ENCODE measurements around the gene CCR1.
"Not testable (repeated sequence)": the region's sequence is repeated elsewhere in the genome, so short reads cannot be mapped to it uniquely, and the experiment has no call there.

The CCR1 gene

DNA sequence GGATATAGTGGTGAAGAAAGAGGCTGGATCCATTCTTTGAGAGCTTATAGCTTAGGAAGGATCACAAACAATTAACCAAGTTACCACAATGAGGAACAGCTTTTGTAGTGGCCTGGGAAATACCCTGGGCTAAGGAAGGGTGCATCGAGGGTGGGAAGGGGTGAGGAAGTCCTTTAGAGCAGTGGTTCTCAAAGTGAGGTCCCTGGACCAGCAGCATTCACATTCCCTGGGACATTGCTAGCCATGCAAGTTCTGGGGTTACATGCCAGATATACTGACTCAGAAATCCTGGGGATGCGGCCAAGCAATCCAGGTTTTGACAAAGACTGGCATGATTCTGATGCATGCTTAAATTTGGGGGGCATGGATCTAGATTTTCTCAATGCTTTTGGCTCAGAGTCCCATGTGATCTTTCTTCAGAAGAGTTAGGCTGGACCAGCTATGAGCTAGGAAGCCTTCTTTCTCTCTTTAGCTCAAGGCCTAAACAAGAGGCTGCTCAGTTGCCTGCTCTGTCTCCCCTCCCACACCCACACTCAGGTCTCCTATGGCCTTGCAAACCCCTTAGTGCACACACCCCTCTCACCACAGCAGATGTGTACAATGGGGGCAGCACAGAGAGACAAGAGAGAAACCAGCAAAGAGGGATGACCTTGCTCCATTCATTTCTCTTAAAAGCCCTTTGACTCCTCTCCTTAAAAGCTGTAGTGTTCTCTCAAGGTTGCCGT lies 1.8 kb upstream of the CCR1 start:
- DNase-seq: no peak

- DNase-seq: no peak
These were observed 940 bp upstream of the CCR1 start for GRCh38 chr3:46209053-46209452.

DNA sequence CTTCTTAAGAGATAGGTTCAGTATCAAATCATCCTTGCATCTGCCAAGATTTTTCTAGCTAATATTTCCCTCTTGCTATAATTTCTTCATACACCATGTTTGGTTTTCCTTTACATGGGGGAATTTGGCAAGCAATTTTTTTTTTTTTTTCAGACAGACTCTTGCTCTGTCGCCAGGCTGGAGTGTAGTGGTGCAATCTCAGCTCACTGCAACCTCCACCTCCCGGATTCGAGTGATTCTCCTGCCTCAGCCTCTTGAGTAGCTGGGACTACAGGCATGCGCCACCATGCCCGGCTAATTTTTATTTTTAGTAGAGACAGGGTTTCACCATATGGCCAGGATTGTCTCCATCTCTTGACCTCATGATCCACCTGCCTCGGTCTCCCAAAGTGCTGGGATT lies 599 bp downstream of the CCR1 start:
- not testable (repeated sequence) for DNase-seq

DNA sequence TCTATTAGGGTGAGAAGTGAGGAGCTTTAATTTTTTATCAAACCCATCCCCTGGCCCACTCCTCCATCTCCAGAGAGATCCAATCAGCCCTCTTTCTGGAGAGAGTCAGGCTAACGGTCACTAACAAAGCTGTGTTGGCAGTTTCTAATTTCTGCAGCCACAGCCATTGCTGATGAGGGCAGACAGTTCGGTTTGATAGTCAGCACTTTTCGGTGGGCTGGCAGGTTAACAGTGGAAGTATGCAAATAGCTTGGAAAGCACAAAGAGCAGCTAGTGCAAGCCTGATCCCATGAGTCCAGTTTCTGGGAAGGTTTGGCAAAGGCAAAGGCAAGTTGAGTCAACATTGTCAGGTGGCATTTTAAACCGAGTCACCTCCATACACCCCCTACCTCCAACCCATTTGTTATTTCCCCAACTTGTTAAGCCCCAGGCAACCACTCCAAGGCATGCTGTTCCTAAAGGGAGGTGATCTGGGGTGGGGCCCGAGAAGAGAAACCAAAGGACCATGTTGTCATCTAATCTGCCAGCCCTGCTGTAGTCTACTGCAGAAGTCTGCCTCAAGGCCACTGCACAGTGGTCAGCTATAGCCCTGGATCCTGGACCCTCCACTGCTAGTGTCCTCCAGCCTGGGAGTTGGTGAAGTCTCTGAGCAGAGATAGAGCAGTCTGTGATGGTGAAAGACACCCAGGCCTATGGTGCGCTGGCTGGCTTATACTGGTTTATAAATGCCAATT lies 1.7 kb downstream of the CCR1 start:
- DNase-seq: no peak

DNA sequence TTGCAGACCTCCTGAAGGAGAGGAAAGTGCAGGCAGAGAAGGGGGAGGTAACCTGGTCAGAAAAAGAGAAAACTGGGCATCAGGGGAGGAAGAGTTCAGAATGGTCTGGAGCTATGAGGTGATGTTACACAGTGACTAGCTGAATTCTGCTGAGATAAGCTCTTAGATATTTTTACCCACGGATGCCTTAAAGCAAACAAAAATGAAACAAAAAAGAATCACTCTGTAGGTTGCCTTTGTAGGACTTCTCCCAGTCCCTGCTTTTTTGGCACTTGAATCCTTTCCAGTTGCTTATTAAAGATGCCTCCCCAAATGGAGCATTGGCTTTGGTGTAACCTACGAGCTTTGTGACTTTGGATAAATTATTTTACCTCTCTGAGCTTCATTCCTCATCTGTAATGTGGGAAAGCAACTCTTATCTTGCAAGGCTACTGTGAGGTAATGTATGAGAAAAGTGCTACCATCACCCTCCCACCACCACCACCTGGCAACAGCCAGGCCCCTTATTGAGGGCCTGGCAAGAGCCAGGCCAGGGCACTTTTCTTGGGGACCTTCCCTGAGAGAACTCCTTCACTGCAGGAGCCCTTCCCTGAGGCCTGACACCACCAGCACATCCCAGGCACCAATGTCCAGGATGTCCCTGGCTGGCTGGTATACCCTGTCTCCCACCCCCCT lies 2.7 kb downstream of the CCR1 start:
- no peak for DNase-seq

DNA sequence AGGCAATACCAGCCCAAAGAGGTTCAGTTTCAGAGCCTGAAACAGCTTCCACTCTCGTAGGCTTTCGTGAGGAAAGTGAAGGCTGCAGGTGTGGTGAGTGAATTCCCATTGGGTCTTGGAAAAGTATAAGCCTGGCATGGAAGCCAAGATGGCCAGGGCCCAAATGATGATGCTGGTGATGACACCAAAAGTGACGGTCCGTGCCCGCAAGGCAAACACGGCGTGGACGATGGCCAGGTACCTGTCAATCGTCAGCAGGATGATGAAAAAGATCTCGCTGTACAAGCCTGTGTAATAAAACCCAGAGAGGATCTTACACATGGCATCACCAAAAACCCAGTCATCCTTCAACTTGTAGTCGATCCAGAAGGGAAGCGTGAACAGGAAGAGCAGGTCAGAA lies 4.4 kb downstream of the CCR1 start:
- DNase-seq: no peak

- DNase-seq: no peak
These were observed 5.6 kb downstream of the CCR1 start for GRCh38 chr3:46202535-46202934.

GRCh38 chr3:46200790-46201189 lies 7.3 kb downstream of the CCR1 start:
- DNase-seq: no peak

GRCh38 chr3:46200211-46200610 lies 7.9 kb downstream of the CCR1 start:
- DNase-seq: no peak

- DNase-seq: no peak
These were observed 11.7 kb downstream of the CCR1 start for GRCh38 chr3:46196261-46196957.

DNA sequence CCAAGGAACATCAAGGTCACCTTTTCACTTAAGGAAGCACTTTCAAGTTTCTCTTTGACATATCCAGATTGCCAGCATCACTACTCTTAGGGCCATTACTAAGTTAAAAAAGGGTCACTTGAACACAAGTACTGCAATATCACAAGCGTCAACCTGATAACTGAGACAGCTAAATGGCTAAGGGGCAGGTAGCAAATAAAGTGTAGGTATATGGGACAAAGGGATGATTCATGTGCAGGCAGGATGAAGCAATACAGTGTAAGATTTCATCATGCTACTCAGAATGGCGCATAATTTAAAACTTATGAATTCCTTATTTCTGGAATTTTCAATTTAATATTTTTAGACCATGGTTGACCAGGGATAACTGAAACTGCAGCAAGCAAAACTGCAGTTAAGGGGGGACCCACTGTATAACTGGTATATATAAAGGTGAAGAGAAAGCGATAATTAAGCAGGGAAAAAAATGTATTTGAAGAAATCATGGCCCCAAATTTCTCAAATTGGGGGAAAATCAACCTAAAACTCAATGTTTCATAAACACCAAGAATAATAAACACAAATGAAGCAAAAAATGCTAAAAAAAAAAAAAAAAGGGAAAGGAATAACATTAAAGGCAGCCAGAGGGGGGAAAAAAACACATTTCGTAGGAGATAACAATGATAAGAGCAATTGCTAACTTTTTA lies 13.1 kb downstream of the CCR1 start:
- DNase-seq: no peak

GRCh38 chr3:46193436-46193835 lies 14.7 kb downstream of the CCR1 start:
- DNase-seq: no peak

DNA sequence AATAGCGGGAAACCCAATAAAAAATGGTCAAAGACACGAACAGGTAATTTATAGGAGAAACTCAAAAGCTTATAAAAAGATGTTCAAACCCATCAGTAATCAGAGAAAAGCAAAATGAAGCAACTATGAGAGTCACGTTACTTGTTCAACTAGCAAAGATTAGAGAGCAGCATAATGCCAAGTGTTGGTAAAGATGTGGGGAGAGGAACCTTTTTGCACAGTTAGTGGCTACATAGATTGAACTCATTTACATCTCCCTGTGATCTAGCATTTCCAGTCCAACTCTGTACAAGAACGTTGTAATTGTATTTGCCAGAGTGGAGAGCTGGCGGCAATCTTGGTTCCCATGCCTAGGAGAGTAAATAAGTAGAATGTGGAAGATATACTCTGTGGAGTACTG lies 15.2 kb downstream of the CCR1 start:
- DNase-seq: no peak

- DNase-seq: no peak
These were observed 16.4 kb downstream of the CCR1 start for GRCh38 chr3:46191730-46192129.

DNA sequence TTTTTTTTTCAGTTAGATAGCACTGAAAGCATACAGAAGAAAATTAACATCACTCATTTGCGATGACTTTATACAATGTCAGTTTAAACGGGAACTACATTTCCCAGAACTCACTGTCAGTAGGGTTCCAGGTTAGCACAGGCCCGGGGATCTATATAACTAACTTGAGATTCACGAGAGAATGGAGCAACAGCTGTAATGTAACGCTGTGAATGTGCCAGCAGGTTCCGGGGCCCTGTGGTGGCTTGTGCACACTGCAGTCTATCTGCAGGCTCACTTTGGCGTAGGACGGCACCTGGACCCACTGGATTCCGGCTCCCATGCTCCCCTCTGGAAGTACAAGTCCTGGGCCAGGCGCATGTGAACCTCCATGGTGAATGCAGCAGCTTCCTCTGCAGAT lies 19.4 kb downstream of the CCR1 start:
- no peak for DNase-seq

- DNase-seq: no peak
These were observed 20.2 kb downstream of the CCR1 start for GRCh38 chr3:46187876-46188275.

- no peak for DNase-seq
These were observed 20.8 kb downstream of the CCR1 start for GRCh38 chr3:46187341-46187700.

DNA sequence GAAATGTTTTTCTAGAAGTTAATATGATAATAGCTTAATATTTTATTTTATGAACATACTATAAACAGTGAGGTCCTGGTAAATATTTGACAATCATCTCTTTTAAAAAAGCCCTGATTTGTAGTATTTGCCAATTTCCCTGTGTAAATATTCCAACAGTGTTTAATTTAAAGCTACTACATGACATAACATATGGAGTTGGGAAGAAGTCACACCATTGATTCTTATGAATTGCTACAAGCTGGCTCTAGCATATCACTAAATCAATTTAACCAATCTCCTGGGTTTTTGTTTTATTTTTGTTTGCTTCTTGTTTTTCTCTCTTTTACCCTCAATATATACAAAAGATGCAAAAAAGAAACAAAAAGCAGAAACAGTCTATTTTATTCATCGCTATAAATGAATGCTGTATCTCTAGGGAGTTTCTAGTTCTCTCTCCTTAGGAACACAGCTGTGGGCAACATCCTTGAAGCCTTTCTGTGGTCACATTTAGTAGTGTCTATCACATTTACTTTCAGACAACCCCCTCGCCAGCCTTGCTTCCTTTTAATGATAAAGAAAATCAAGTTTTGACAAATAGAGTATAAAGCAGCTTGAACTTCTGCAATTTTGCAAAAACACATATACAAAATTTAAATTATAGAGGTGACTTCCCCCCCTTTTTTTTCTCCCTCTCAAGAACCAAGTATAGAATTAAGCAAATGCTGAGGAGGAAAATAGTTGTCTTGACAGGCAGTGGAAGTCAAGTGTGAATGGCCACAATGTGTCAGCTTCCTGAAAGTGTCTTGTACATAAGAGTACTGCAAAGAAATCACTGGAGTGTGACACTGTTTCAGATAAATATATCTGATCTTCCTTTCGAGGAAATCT lies 21.4 kb downstream of the CCR1 start:
- no peak for DNase-seq

- DNase-seq: no peak
These were observed 23.6 kb downstream of the CCR1 start for GRCh38 chr3:46184469-46184868.

DNA sequence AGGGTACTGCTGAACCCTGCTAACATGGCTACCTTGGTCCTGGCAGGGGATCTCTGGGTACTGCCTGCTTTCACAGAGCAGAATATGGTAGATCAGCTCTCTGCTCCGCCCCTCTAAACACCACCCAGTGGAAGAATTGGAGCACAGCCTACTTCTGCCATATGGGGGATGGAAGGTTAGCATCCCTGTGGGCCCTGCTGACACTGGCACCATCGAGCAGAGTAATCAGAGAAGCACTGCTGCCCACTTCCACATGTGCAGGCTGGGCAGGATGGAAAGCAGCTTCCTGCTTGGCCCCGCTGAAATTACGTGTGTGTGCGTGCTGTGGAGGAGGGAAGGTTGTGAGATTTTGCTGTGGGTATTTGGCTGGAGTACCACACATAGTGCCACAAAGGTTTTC lies 24.8 kb downstream of the CCR1 start:
- DNase-seq: no peak

DNA sequence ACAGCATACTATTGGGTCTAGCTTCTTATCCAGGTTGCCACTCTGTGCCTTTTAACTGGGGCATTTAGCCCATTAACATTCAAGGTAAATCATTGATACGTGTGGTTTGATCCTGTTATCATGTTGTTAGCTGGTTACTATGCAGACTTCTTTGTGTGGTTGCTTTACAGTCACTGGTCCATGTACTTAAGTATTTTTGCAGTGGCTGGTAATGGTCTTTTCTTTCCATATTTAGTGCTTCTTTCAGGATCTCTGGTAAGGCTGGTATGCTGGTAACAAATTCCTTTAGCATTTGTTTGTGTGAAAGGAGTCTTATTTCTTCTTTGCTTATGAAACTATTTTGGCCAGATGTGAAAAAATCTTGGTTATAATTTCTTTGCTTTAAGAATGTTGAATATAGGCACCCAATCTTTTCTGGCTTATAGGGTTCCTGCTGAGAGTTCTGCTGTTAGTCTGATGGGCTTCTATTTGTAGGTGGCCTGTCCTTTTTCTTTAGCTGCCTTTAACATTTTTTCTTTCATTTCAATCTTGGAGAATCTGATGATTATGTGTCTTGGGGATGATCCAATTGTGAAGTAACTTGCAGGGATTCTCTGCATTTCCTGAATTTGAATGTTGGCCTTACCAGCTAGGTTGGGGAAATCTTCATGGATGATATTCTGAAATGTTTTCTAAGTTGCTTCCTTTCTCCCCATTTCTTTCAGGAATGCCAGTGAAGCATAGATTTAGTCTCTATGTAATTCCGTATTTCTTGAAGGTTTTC lies 39.3 kb downstream of the CCR1 start:
- DNase-seq: no peak
